ENCODE measurements around the gene VPS25.

VPS25 gene

DNA sequence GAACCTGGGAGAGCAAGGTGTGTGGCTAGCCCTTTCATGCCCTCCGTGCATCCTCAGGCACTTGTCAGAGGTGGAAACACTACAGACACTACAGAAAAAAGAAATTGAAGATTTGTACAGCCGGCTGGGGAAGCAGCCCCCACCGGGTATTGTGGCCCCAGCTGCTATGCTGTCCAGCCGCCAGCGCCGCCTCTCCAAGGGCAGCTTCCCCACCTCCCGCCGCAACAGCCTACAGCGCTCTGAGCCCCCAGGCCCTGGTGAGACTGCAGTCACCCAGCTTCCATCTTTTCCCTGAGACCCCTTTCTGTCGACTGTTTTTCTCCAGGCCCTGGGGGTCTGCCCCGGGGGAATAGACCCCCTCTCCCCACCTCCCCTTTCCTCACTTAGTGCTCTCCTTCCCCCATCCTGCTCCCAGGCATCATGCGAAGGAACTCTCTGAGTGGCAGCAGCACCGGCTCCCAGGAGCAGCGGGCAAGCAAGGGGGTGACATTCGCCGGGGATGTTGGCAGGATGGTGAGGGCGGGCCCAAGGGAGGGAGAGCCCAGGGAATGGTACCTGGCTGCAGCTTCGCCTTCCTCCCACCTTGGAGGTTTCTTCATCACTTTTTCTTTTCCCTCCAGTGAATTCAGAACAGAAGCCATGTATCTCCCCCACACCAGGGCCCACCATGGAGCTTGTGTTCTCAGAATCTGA is 23.0 kb downstream of the VPS25 start:
- in situ Hi-C loops (cut with MboI; ENCODE audit: low sequenced_read_pairs, unreplicated experiment) = no loop called here
- no peak for TF ChIP-seq CTCF (IDR thresholded peaks at IDR 0.05; ENCODE audit: borderline replicate concordance, control extremely low read depth, extremely low read depth, insufficient read depth, missing control alignments)
- no peak for DNase-seq (ENCODE audit: low spot score)

- in situ Hi-C loops (cut with MboI; ENCODE audit: low sequenced_read_pairs, unreplicated experiment) = no loop called here
- DNase-seq (ENCODE audit: low spot score) = no peak
- no peak for TF ChIP-seq CTCF (IDR thresholded peaks at IDR 0.05; ENCODE audit: borderline replicate concordance, control extremely low read depth, extremely low read depth, insufficient read depth, missing control alignments)
These were observed 24.1 kb downstream of the VPS25 start for GRCh38 chr17:42797067-42798007.

DNA sequence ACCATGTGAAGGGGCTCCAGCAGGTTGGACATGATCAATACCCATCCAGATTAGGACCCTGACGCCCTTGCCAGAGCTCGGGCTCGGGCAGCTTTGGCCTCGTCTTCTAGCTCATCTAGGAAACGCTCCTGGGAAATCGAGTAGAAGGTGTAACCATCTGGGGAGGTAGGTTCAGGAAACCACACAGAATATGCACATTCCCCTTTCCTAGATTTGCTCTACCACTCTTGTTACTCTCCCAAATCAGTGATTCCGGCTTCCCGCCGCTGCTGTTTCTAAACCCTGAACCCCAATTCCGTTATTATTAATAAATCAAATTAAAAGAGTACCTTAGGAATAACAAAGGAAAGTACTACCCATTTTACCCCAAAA is 24.7 kb downstream of the VPS25 start:
- in situ Hi-C loops (cut with MboI; ENCODE audit: low sequenced_read_pairs, unreplicated experiment) = no loop called here
- no peak for DNase-seq (ENCODE audit: low spot score)
- no peak for TF ChIP-seq CTCF (IDR thresholded peaks at IDR 0.05; ENCODE audit: borderline replicate concordance, control extremely low read depth, extremely low read depth, insufficient read depth, missing control alignments)

DNA sequence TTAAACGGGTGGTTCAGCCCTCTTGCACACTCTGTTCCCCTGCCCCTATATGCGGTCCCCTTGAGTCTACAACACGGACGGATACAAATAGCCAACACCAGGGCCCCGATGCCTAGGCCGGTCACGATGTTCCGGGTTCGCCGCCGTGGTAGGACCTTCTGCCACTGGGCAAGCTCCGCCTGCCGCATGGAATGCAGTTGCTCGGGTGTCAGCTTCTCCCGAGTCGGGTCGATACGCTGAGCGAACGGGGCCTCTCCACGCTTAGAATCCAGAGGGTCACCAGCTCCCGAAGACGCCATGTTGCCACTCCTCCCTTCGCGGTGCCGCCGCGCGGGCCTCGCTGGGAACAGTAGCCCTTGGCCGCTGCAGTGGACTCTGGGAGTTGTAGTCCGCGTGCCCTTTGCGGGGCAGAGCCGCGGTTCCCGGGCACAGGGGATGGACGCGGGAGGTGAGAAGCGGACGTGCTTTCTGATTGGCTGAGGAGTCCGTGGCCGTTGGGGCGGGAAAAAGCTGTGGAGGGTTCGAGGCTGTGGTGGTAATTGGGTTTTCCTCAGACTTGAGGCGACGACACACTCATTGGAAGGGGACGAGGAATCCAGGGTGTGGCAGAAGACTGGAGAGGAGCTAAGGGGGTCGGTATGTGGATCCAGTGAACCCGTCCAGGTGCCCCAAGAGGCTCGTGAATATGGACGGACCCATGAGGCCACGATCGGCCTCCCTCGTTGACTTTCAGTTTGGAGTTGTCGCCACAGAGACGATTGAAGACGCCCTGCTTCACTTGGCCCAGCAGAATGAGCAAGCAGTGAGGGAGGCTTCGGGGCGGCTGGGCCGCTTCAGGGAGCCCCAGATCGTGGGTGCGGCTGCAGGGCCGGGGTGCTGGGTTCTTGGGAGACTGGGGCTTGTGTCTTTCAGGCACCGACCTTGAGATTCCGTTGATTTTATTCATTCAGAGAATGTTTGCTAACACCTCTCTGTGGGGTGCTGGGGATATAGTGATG is 25.4 kb downstream of the VPS25 start, which contains the start of the genes CNTD1 and COA3:
Gene CNTD1 (plus strand): TSS at position 479 of the 998 bp plus-strand sequence. CDS start 207 bp downstream, at position 686.
Gene COA3 (minus strand): TSS at position 322 of the 998 bp plus-strand sequence. CDS start 23 bp downstream, at position 299.
- in situ Hi-C loops (cut with MboI; ENCODE audit: low sequenced_read_pairs, unreplicated experiment) = no loop called here
- peak; percentile 96 for DNase-seq (ENCODE audit: low spot score)

GRCh38 chr17:42803074-42803883 is 30.0 kb downstream of the VPS25 start:
- in situ Hi-C loops (cut with MboI; ENCODE audit: low sequenced_read_pairs, unreplicated experiment) = no loop called here
- no peak for DNase-seq (ENCODE audit: low spot score)
- no peak for TF ChIP-seq CTCF (IDR thresholded peaks at IDR 0.05; ENCODE audit: borderline replicate concordance, control extremely low read depth, extremely low read depth, insufficient read depth, missing control alignments)

More for the DNA sequence above, 25.4 kb downstream of the VPS25 start, which contains the start of the genes CNTD1 and COA3:
- TF ChIP-seq CTCF (IDR thresholded peaks at IDR 0.05; ENCODE audit: borderline replicate concordance, control extremely low read depth, extremely low read depth, insufficient read depth, missing control alignments) = no peak
